IMR-90 (cell line): ENCODE measurements around the gene TBC1D22B. TPM values are rescaled to one million over a fixed set of nuclear protein-coding genes. Genes with fewer than 3 reads are reported as not detected.

Source experiments
- ATAC-seq: fragments of 200-7000 bp; cut with Tn5 transposase; 2 replicates; pipeline ENCODE4 v1.9.1; 2020; ENCODE audit warnings: low read depth, mild to moderate bottlenecking, moderate library complexity
- BruUV-seq: library from RNA; stranded (reverse); fragments of 400-500 nt; replicated peaks from 2 replicates; lab custom pipeline; 2021; lab: Mats Ljungman, UMichigan
- CTCF ChIA-PET: fragments of 300-600 bp; formaldehyde crosslinking; extraction: SDS; loops from one replicate; lab custom pipeline; 2021; ENCODE audit warnings: antibody characterized with exemption; lab: Yijun Ruan, JAX
- POLR2A ChIA-PET: fragments of 300-600 bp; sonication (Branson Sonifier 250); formaldehyde crosslinking; loops from one replicate; lab custom pipeline; 2022; ENCODE audit warnings: antibody characterized with exemption; ENCODE audit not compliant: unreplicated experiment; lab: Charles Lee
- DNase-seq: peaks from one replicate; pipeline ENCODE4 v3.0.0; 2013
- H2AFZ ChIP-seq: replicated peaks from 2 replicates; pipeline ENCODE3; 2013; ENCODE audit warnings: low read length, mild to moderate bottlenecking; ENCODE audit not compliant: poor library complexity
- H2AK5ac ChIP-seq: 2 replicates; pipeline ENCODE4 v1.6.1; 2013; ENCODE audit warnings: low read depth, low read length, inconsistent platforms
- H2AK9ac ChIP-seq: replicated peaks from 2 replicates; pipeline ENCODE3; 2013; ENCODE audit warnings: mild to moderate bottlenecking, low read depth, low read length, moderate library complexity; ENCODE audit not compliant: poor library complexity
- H2BK120ac ChIP-seq: 2 replicates; pipeline ENCODE4 v1.6.1; 2013; ENCODE audit warnings: low read depth, low read length, inconsistent platforms
- H2BK15ac ChIP-seq: 3 replicates; pipeline ENCODE4 v1.6.1; 2013; ENCODE audit warnings: low read depth, low read length, inconsistent platforms
- H2BK20ac ChIP-seq: 2 replicates; pipeline ENCODE4 v1.6.1; 2013; ENCODE audit warnings: low read depth, mild to moderate bottlenecking, inconsistent platforms, low read length, moderate library complexity
- H2BK5ac ChIP-seq: 2 replicates; pipeline ENCODE4 v1.6.1; 2013; ENCODE audit warnings: mild to moderate bottlenecking, low read depth, low read length, inconsistent platforms; ENCODE audit not compliant: poor library complexity, severe bottlenecking
- H3K14ac ChIP-seq: replicated peaks from 2 replicates; pipeline ENCODE4 v1.6.1; 2013; ENCODE audit warnings: low read depth, low read length, inconsistent platforms
- H3K18ac ChIP-seq: 2 replicates; pipeline ENCODE4 v1.6.1; 2013; ENCODE audit warnings: low read depth, low read length, control low read depth
- H3K23ac ChIP-seq: 2 replicates; pipeline ENCODE4 v1.6.1; 2013; ENCODE audit warnings: low read depth, low read length, inconsistent platforms
- H3K27ac ChIP-seq: 2 replicates; pipeline ENCODE4 v1.5.1; 2013; ENCODE audit warnings: mild to moderate bottlenecking, control low read depth, low read length; ENCODE audit not compliant: insufficient read depth
- H3K27me3 ChIP-seq: 2 replicates; pipeline ENCODE4 v1.6.1; 2013; ENCODE audit warnings: low read length; ENCODE audit not compliant: control insufficient read depth, insufficient read depth
- H3K36me3 ChIP-seq: 2 replicates; pipeline ENCODE4 v1.6.1; 2013; ENCODE audit warnings: low read length, mixed read lengths; ENCODE audit not compliant: control insufficient read depth, insufficient read depth
- H3K4ac ChIP-seq: 2 replicates; pipeline ENCODE4 v1.6.1; 2013; ENCODE audit warnings: low read depth, low read length, inconsistent platforms
- H3K4me1 ChIP-seq: 2 replicates; pipeline ENCODE4 v1.6.1; 2013; ENCODE audit warnings: low read length, mixed read lengths; ENCODE audit not compliant: control insufficient read depth, insufficient read depth
- H3K4me2 ChIP-seq: 2 replicates; pipeline ENCODE4 v1.6.1; 2013; ENCODE audit warnings: low read depth, mild to moderate bottlenecking, control low read depth, low read length, moderate library complexity
- H3K4me3 ChIP-seq: 2 replicates; pipeline ENCODE4 v1.5.1; 2013; ENCODE audit warnings: low read depth, mild to moderate bottlenecking, control low read depth, low read length, moderate library complexity; ENCODE audit not compliant: insufficient read depth
- H3K56ac ChIP-seq: 2 replicates; pipeline ENCODE4 v1.6.1; 2013; ENCODE audit warnings: low read length, inconsistent platforms; ENCODE audit not compliant: insufficient read depth; ENCODE audit errors: extremely low read depth
- H3K79me1 ChIP-seq, 2 experiments: 2 replicates each; pipeline ENCODE4 v1.6.1; 2013; ENCODE audit warnings: low read length in 2 of 2, inconsistent platforms in 1 of 2, low read depth in 1 of 2
- H3K9ac ChIP-seq: 2 replicates; pipeline ENCODE4 v1.6.1; 2013; ENCODE audit warnings: low read depth, low read length, control low read depth
- H3K9me1 ChIP-seq: 2 replicates; pipeline ENCODE4 v1.6.1; 2013; ENCODE audit warnings: low read length, inconsistent platforms; ENCODE audit not compliant: insufficient read depth
- H3K9me3 ChIP-seq: 2 replicates; pipeline ENCODE4 v1.6.1; 2013; ENCODE audit warnings: low read length; ENCODE audit not compliant: control insufficient read depth, insufficient read depth
- H4K20me1 ChIP-seq: 2 replicates; pipeline ENCODE4 v1.6.1; 2013; ENCODE audit warnings: low read length, inconsistent platforms; ENCODE audit not compliant: insufficient read depth
- H4K5ac ChIP-seq: 2 replicates; pipeline ENCODE4 v1.6.1; 2013; ENCODE audit warnings: mild to moderate bottlenecking, low read depth, low read length, control low read depth
- H4K8ac ChIP-seq, 2 experiments: 2 replicates each; pipeline ENCODE4 v1.6.1; 2013; ENCODE audit warnings: low read depth in 2 of 2, low read length in 2 of 2, control low read depth in 1 of 2, inconsistent platforms in 1 of 2
- H4K91ac ChIP-seq: 2 replicates; pipeline ENCODE4 v1.6.1; 2013; ENCODE audit warnings: low read depth, low read length, inconsistent platforms; ENCODE audit not compliant: insufficient read depth
- CEBPB ChIP-seq: IDR thresholded peaks from 2 replicates; pipeline ENCODE4 v1.6.1; 2012; ENCODE audit warnings: low read depth, low read length, improper control_type of control experiment
- CHD1 ChIP-seq: IDR thresholded peaks from 2 replicates; pipeline ENCODE4 v1.6.1; 2012; ENCODE audit warnings: low read depth, low read length, improper control_type of control experiment
- CTCF ChIP-seq: conservative IDR thresholded peaks from 2 replicates; pipeline ENCODE4 v1.5.1; 2012; ENCODE audit warnings: mild to moderate bottlenecking, low read depth, low read length, improper control_type of control experiment
- ELK1 ChIP-seq: fragments of 150-350 bp; IDR thresholded peaks from 2 replicates; pipeline ENCODE4 v1.6.1; 2016; ENCODE audit warnings: low read depth, mild to moderate bottlenecking, low read length, moderate library complexity, borderline replicate concordance
- MAZ ChIP-seq: IDR thresholded peaks from 2 replicates; pipeline ENCODE4 v1.6.1; 2012; ENCODE audit warnings: low read depth, mild to moderate bottlenecking, low read length, improper control_type of control experiment, moderate library complexity, borderline replicate concordance
- RAD21 ChIP-seq: IDR thresholded peaks from 2 replicates; pipeline ENCODE4 v1.6.1; 2012; ENCODE audit warnings: low read length, improper control_type of control experiment
- WGBS, 2 experiments: methylation state at CpG; one replicate each; pipeline versions ENCODE4 v1.1.5 to v1.1.7; 2013; ENCODE audit warnings: missing lambda C conversion rate in 2 of 2; ENCODE audit not compliant: insufficient read length in 1 of 2; ENCODE audit errors: extremely low coverage in 2 of 2; 5-methylcytosine and 5-hydroxymethylcytosine counted together
- dilution Hi-C: fragments of 300-500 bp; cut with HindIII; formaldehyde crosslinking; loops from one replicate; pipeline ENCODE4 v1.14.3; 2018; ENCODE audit warnings: low sequenced_read_pairs; ENCODE audit not compliant: unreplicated experiment
- in situ Hi-C: fragments of 300-500 bp; cut with MboI; formaldehyde crosslinking; loops from 3 replicates; pipeline ENCODE4 v1.14.3; 2019; ENCODE audit warnings: low sequenced_read_pairs, inconsistent platforms, mixed read lengths
- intact Hi-C: fragments of 100-400 bp; cut with micrococcal nuclease; formaldehyde crosslinking; loops from 2 replicates; pipeline ENCODE4 v1.10.0; 2022
- polyA plus RNA-seq, 3 experiments: library from polyadenylated mRNA; depleted of rRNA; stranded (reverse); fragments of >200 nt; gene quantifications; 2 replicates each; pipeline ENCODE4 v1.2.3, GENCODE V29; 2012; ENCODE audit warnings: low replicate concordance in 1 of 3
- total RNA-seq: library from RNA; depleted of rRNA; stranded (reverse); fragments of >200 nt; gene quantifications from 2 replicates; pipeline ENCODE4 v1.2.3, GENCODE V29; 2012

TBC1D22B gene
- total and polyA plus RNA-seq, 2 of the 4 experiments (the other 2 are of a cell fraction): 6.6 to 7.5 TPM

- no peak overlapping the region for H3K18ac ChIP-seq
- POLR2A ChIA-PET: no interaction called here
- H2AK5ac ChIP-seq: no peak overlapping the region
- no peak overlapping the region for H2BK5ac ChIP-seq
- dilution Hi-C loops (no loop called here), intact Hi-C loops (loop anchor here (2.0 kb wide), 1 partner anchor 391 kb away; no protein-coding TSS in a partner anchor), in situ Hi-C loops (no loop called here)
- H3K9ac ChIP-seq: no peak overlapping the region
- no peak overlapping the region for H3K56ac ChIP-seq
- H2BK120ac ChIP-seq: no peak overlapping the region
- no peak overlapping the region for H3K23ac ChIP-seq
- H3K9me1 ChIP-seq: peaks cover 3% of the 10 kb centered on the region; the same call in 1 of the 2 replicates
- no peak overlapping the region for H4K5ac ChIP-seq
- H3K4me2 ChIP-seq: no peak overlapping the region
- H2AK9ac ChIP-seq: no peak overlapping the region
- no peaks in the 10 kb centered on the region for H3K27me3 ChIP-seq
- H3K4ac ChIP-seq: no peak overlapping the region
- H3K4me1 ChIP-seq: no peaks in the 10 kb centered on the region
- H3K9me3 ChIP-seq: no peaks in the 10 kb centered on the region
- ATAC-seq: no peak
- H4K8ac ChIP-seq: no peak overlapping the region
- H3K36me3 ChIP-seq: peaks cover 23% of the 10 kb centered on the region
- no peak overlapping the region for H3K4me3 ChIP-seq
- CTCF ChIA-PET: no interaction called here
- H2AFZ ChIP-seq: no peak overlapping the region
- no peak overlapping the region for H2BK15ac ChIP-seq
- no TSS peak for BruUV-seq
- H4K20me1 ChIP-seq: no peaks in the 10 kb centered on the region
- no peak overlapping the region for H2BK20ac ChIP-seq
- TF ChIP-seq MAZ (no peak), RAD21 (no peak), CHD1 (no peak), ELK1 (no peak), CTCF (no peak), CEBPB (no peak)
- no peak overlapping the region for H4K91ac ChIP-seq
- no peak overlapping the region for H3K27ac ChIP-seq
- DNase-seq: no peak
- H3K79me1 ChIP-seq: no peaks in the 10 kb centered on the region
- no peak overlapping the region for H3K14ac ChIP-seq
- no CpG with 5 or more reads among the region's 1 CpG for WGBS, 2 experiments
Measured at GRCh38 chr6:37302086-37302686, 44.6 kb downstream of the TBC1D22B start.
